B cell (primary cell): Measurements from ENCODE around the gene WDFY2.

Source experiments
- CTCF ChIP-seq: fragments of 200-600 bp; IDR thresholded peaks from one replicate; pipeline ENCODE4 v1.8.0; 2022; ENCODE audit warnings: antibody characterized with exemption, mild to moderate bottlenecking
- EZH2 ChIP-seq: IDR thresholded peaks from 2 replicates; pipeline ENCODE4 v1.6.1; 2012; ENCODE audit warnings: borderline replicate concordance, low read depth, mild to moderate bottlenecking, moderate library complexity, low read length; ENCODE audit not compliant: insufficient read depth, poor library complexity, severe bottlenecking

GRCh38 chr13:51564671-51565070 lies 19.6 kb upstream of the WDFY2 start:
- TF ChIP-seq CTCF, result no peak
- no peak for TF ChIP-seq EZH2
